ENCODE measurements around the gene KLHDC3.

Gene KLHDC3

GRCh38 chr6:43032326-43032725 is 18.3 kb downstream of the KLHDC3 start:
- Histone ChIP-seq H3K9me2 (replicated peaks; ENCODE audit: control insufficient read depth, low read length) (no peaks in the 10 kb centered on the region), H3K36me3 (ENCODE audit: control insufficient read depth, low read length) (peaks cover 48% of the 10 kb centered on the region), H3K27ac (ENCODE audit: low read depth, low read length) (no peak overlapping the region)

GRCh38 chr6:43033496-43034189 is 19.6 kb downstream of the KLHDC3 start:
- Histone ChIP-seq H3K36me3 (ENCODE audit: control insufficient read depth, low read length) (peaks cover 40% of the 10 kb centered on the region), H3F3A (ENCODE audit: control insufficient read depth, insufficient read depth) (no peaks in the 10 kb centered on the region), H4K20me1 (ENCODE audit: control insufficient read depth, insufficient read depth, low read depth, low read length) (no peaks in the 10 kb centered on the region), H3K9me3 (ENCODE audit: control insufficient read depth, insufficient read depth, low read length) (no peaks in the 10 kb centered on the region), H3K4me2 (ENCODE audit: low read length) (no peak overlapping the region), H3K4me3 (ENCODE audit: low read length) (no peak overlapping the region), H3K27ac (ENCODE audit: low read depth, low read length) (no peak overlapping the region), H3K27me3 (ENCODE audit: control insufficient read depth, low read length) (no peaks in the 10 kb centered on the region), H3K4me1 (ENCODE audit: control insufficient read depth, low read length) (no peaks in the 10 kb centered on the region), H3K79me2 (ENCODE audit: control insufficient read depth, low read length) (no peaks in the 10 kb centered on the region), H3K9me2 (replicated peaks; ENCODE audit: control insufficient read depth, low read length) (no peaks in the 10 kb centered on the region)
- TF ChIP-seq EZH2phosphoT487 (IDR thresholded peaks at IDR 0.05; ENCODE audit: borderline replicate concordance, low read length) (no peak), CTCF (IDR thresholded peaks at IDR 0.05; ENCODE audit: low read depth, low read length, poor library complexity, severe bottlenecking) (no peak)

More at GRCh38 chr6:43032326-43032725, 18.3 kb downstream of the KLHDC3 start:
- H3F3A ChIP-seq (ENCODE audit: control insufficient read depth, insufficient read depth): no peaks in the 10 kb centered on the region
- no peaks in the 10 kb centered on the region for H3K4me1 ChIP-seq (ENCODE audit: control insufficient read depth, low read length)
- no peaks in the 10 kb centered on the region for H3K79me2 ChIP-seq (ENCODE audit: control insufficient read depth, low read length)
- no peaks in the 10 kb centered on the region for H4K20me1 ChIP-seq (ENCODE audit: control insufficient read depth, insufficient read depth, low read depth, low read length)
- no peaks in the 10 kb centered on the region for H3K9me3 ChIP-seq (ENCODE audit: control insufficient read depth, insufficient read depth, low read length)
- TF ChIP-seq CTCF (IDR thresholded peaks at IDR 0.05; ENCODE audit: low read depth, low read length, poor library complexity, severe bottlenecking) (no peak), EZH2phosphoT487 (IDR thresholded peaks at IDR 0.05; ENCODE audit: borderline replicate concordance, low read length) (no peak)
- no peak overlapping the region for H3K4me3 ChIP-seq (ENCODE audit: low read length)
- no peaks in the 10 kb centered on the region for H3K27me3 ChIP-seq (ENCODE audit: control insufficient read depth, low read length)
- no peak overlapping the region for H3K4me2 ChIP-seq (ENCODE audit: low read length)

DNA sequence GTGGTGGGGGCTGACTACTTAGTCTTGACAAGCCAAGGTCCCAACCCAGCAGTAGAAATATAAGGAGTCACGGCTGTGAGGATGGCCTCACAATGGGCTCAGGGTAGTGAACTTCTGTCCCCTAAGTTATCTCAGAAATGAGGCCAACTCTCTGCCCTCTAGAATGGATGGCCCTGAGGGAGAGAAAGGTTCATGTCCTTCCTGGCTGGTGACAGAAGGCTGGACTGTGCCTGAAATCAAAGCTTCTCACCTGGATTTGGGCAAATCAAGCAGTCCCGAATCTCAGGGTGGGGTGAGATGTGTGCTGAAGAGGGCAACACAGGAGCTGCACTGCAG is 20.1 kb downstream of the KLHDC3 start:
- H3K36me3 ChIP-seq (ENCODE audit: control insufficient read depth, low read length): peaks cover 38% of the 10 kb centered on the region
- no peak overlapping the region for H3K4me2 ChIP-seq (ENCODE audit: low read length)
- no peak overlapping the region for H3K4me3 ChIP-seq (ENCODE audit: low read length)
- H3K27me3 ChIP-seq (ENCODE audit: control insufficient read depth, low read length): no peaks in the 10 kb centered on the region
- no peaks in the 10 kb centered on the region for H3K9me2 ChIP-seq (replicated peaks; ENCODE audit: control insufficient read depth, low read length)
- H4K20me1 ChIP-seq (ENCODE audit: control insufficient read depth, insufficient read depth, low read depth, low read length): no peaks in the 10 kb centered on the region
- no peaks in the 10 kb centered on the region for H3K4me1 ChIP-seq (ENCODE audit: control insufficient read depth, low read length)
- TF ChIP-seq CTCF (IDR thresholded peaks at IDR 0.05; ENCODE audit: low read depth, low read length, poor library complexity, severe bottlenecking) (no peak), EZH2phosphoT487 (IDR thresholded peaks at IDR 0.05; ENCODE audit: borderline replicate concordance, low read length) (no peak)
- H3K79me2 ChIP-seq (ENCODE audit: control insufficient read depth, low read length): no peaks in the 10 kb centered on the region
- H3F3A ChIP-seq (ENCODE audit: control insufficient read depth, insufficient read depth): no peaks in the 10 kb centered on the region
- H3K9me3 ChIP-seq (ENCODE audit: control insufficient read depth, insufficient read depth, low read length): no peaks in the 10 kb centered on the region
- H3K27ac ChIP-seq (ENCODE audit: low read depth, low read length): no peak overlapping the region

All from DOHH2 (cell line).